Tibial nerve (tissue), 4 donors: ENCODE data around the gene KLHL22.

Source experiments
- CTCF ChIP-seq, 5 experiments: fragments of 200-600 bp in 3 of 5; fragments of 450-650 bp in 2 of 5; sonication (generic) in 3 of 5; IDR thresholded peaks; one replicate each; pipeline ENCODE4 v1.5.1; 2016 to 2019; ENCODE audit warnings: antibody characterized with exemption in 5 of 5, mild to moderate bottlenecking in 3 of 5, moderate library complexity in 2 of 5
- EP300 ChIP-seq, 2 donors: sonication (generic); formaldehyde crosslinking; IDR thresholded peaks; one replicate each; pipeline ENCODE4 v1.6.1; 2017; ENCODE audit warnings: antibody characterized with exemption in 2 of 2, mild to moderate bottlenecking in 1 of 2
- POLR2A ChIP-seq, 2 donors: fragments of 450-650 bp; IDR thresholded peaks; one replicate each; pipeline ENCODE4 v1.6.1; 2017; ENCODE audit warnings: antibody characterized with exemption in 2 of 2, mild to moderate bottlenecking in 2 of 2, moderate library complexity in 2 of 2

- TF ChIP-seq CTCF (IDR thresholded peaks at IDR 0.05) (no peak), EP300 (IDR thresholded peaks at IDR 0.05) (no peak), POLR2A (IDR thresholded peaks at IDR 0.05) (no peak)
Measured at GRCh38 chr22:20459862-20460261, 35.7 kb downstream of the KLHL22 start.
